ENCODE results near the gene C8B. TPM values are rescaled to one million over a fixed set of nuclear protein-coding genes. Genes with fewer than 3 reads are reported as not detected.

Gene C8B
- total and polyA plus RNA-seq, 2 of the 13 experiments (the other 11 are each of a cell fraction or from before 2014, with no cell fraction given) = 8.4 to 11.3 TPM

DNA sequence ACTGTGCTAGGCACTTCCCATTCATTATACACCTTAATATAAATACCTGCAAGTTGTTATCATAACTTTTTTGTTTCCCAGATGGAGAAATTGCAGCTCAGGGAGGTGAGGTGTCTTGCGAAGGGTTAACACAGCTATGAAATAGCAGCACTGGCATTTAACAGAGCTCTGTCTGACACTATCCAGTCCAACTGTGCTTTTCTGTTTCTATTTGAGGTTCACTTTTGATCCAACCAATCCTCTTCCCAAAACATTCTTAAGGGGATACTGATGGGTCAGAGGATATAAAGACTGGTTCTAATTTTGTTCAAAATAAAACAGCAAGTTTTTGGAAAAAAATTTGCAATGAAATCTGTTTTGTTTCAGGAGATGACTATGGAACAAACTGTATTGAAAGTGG, 46.5 kb upstream of the C8B start:
- peaks cover 6% of the 10 kb centered on the region; the same call in 1 of the 2 replicates for H3K4me1 ChIP-seq (ENCODE audit: insufficient read depth, low read length)
- BruUV-seq (replicated peaks) = no TSS peak
- H4K20me1 ChIP-seq (ENCODE audit: insufficient read depth, low read length) = no peaks in the 10 kb centered on the region
- H3K27me3 ChIP-seq (ENCODE audit: control insufficient read depth in 1 of 2, insufficient read depth in 2 of 2, low read length in 2 of 2) = no peaks in the 10 kb centered on the region
- ChIA-PET POLR2A (no interaction called here), CTCF (ENCODE audit: low intra/inter-chr PET ratio, low total read pairs) (no interaction called here)
- H3K4me2 ChIP-seq (ENCODE audit: low read depth, low read length) = no peak overlapping the region
- H3K9me3 ChIP-seq (ENCODE audit: low read length) = no peaks in the 10 kb centered on the region
- no peaks in the 10 kb centered on the region for H3K79me2 ChIP-seq (ENCODE audit: insufficient read depth, low read length)
- no peak overlapping the region for H3K4me3 ChIP-seq (replicated peaks in 1 of 3; ENCODE audit: insufficient read depth in 1 of 3, low read depth in 2 of 3, low read length in 3 of 3)
- H3K36me3 ChIP-seq (replicated peaks in 1 of 2; ENCODE audit: control insufficient read depth in 1 of 2, insufficient read depth in 2 of 2, low read length in 2 of 2) = no peaks in the 10 kb centered on the region
- no peak overlapping the region for H3K9ac ChIP-seq (ENCODE audit: insufficient read depth, low read depth, low read length)
- 94% methylated on average over 1 of the region's 1 CpG for WGBS (ENCODE audit: low lambda C conversion rate)
- FAIRE-seq (no peak), ATAC-seq (no peak), DNase-seq (ENCODE audit: low spot score) (no peak)
- no peak overlapping the region for H2AFZ ChIP-seq (ENCODE audit: low read length)
- in situ Hi-C loops (cut with HindIII; ENCODE audit: extremely low pct_ligation_motif_present, low pct_unique_long_range_greater_than_20kb) (no loop called here), intact Hi-C loops (cut with micrococcal nuclease; ENCODE audit: unreplicated experiment) (no loop called here)
- H3K27ac ChIP-seq (ENCODE audit: extremely low read length, insufficient read depth, low read length) = no peak overlapping the region
- TF ChIP-seq FOSL1 (CRISPR knock-in tag; IDR thresholded peaks at IDR 0.05; ENCODE audit: borderline replicate concordance) (no peak), RBM39 (IDR thresholded peaks at IDR 0.05; ENCODE audit: low read depth, low read length, poor library complexity, severe bottlenecking) (no peak), TP53 (CRISPR knock-in tag; conservative IDR thresholded peaks at IDR 0.05) (no peak), ZSCAN20 (CRISPR knock-in tag; IDR thresholded peaks at IDR 0.05; ENCODE audit: borderline replicate concordance) (no peak), HMG20B (CRISPR knock-in tag; conservative IDR thresholded peaks at IDR 0.05) (no peak), ZNF136 (CRISPR knock-in tag; IDR thresholded peaks at IDR 0.05; ENCODE audit: low read depth) (no peak), SNAPC2 (CRISPR knock-in tag; IDR thresholded peaks at IDR 0.05) (no peak), NBN (conservative IDR thresholded peaks at IDR 0.05) (no peak), IRF2 (CRISPR knock-in tag; IDR thresholded peaks at IDR 0.05) (no peak), KDM5A (IDR thresholded peaks at IDR 0.05; ENCODE audit: borderline replicate concordance, low read length) (no peak), ZNF614 (CRISPR knock-in tag; IDR thresholded peaks at IDR 0.05; ENCODE audit: borderline replicate concordance) (no peak), ZNF17 (CRISPR knock-in tag; IDR thresholded peaks at IDR 0.05) (no peak), DR1 (CRISPR knock-in tag; IDR thresholded peaks at IDR 0.05) (no peak)
- TF ChIP-seq, protein P1, sequence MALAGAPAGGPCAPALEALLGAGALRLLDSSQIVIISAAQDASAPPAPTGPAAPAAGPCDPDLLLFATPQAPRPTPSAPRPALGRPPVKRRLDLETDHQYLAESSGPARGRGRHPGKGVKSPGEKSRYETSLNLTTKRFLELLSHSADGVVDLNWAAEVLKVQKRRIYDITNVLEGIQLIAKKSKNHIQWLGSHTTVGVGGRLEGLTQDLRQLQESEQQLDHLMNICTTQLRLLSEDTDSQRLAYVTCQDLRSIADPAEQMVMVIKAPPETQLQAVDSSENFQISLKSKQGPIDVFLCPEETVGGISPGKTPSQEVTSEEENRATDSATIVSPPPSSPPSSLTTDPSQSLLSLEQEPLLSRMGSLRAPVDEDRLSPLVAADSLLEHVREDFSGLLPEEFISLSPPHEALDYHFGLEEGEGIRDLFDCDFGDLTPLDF (CRISPR knock-in tag; IDR thresholded peaks at IDR 0.05) = no peak
- TF ChIP-seq, protein P2, sequence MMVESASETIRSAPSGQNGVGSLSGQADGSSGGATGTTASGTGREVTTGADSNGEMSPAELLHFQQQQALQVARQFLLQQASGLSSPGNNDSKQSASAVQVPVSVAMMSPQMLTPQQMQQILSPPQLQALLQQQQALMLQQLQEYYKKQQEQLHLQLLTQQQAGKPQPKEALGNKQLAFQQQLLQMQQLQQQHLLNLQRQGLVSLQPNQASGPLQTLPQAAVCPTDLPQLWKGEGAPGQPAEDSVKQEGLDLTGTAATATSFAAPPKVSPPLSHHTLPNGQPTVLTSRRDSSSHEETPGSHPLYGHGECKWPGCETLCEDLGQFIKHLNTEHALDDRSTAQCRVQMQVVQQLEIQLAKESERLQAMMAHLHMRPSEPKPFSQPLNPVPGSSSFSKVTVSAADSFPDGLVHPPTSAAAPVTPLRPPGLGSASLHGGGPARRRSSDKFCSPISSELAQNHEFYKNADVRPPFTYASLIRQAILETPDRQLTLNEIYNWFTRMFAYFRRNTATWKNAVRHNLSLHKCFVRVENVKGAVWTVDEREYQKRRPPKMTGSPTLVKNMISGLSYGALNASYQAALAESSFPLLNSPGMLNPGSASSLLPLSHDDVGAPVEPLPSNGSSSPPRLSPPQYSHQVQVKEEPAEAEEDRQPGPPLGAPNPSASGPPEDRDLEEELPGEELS (CRISPR knock-in tag; IDR thresholded peaks at IDR 0.05) = no peak

Data from HepG2 (cell line).